Astrocyte (in vitro differentiated cells and primary cell): Measurements from ENCODE around the gene MUC5AC. TPM values are rescaled to one million over a fixed set of nuclear protein-coding genes. Genes with fewer than 3 reads are reported as not detected.
"Not testable (repeated sequence)": the region's sequence is repeated elsewhere in the genome, so short reads cannot be mapped to it uniquely, and the experiment has no call there.

Experiments
- DNase-seq: peaks from one replicate; pipeline ENCODE4 v3.0.0-alpha.2; 2010; ENCODE audit warnings: low read depth
- FAIRE-seq: peaks from 2 replicates; lab custom pipeline; 2011; peaks lifted over from hg19 to GRCh38; lab: Jason Lieb, UNC
- H2AFZ ChIP-seq: 2 replicates; pipeline ENCODE4 v1.6.0; 2012; ENCODE audit warnings: low read depth, low read length, inconsistent platforms
- H3K27ac ChIP-seq: 2 replicates; pipeline ENCODE4 v1.5.1; 2011; ENCODE audit warnings: low read depth, low read length, inconsistent platforms
- H3K27me3 ChIP-seq: 2 replicates; pipeline ENCODE4 v1.6.0; 2011; ENCODE audit warnings: low read length, inconsistent platforms; ENCODE audit not compliant: insufficient read depth
- H3K36me3 ChIP-seq: 2 replicates; pipeline ENCODE4 v1.5.1; 2011; ENCODE audit warnings: low read length, inconsistent platforms; ENCODE audit not compliant: insufficient read depth
- H3K4me1 ChIP-seq: 2 replicates; pipeline ENCODE4 v1.5.1; 2011; ENCODE audit warnings: low read length, inconsistent platforms; ENCODE audit not compliant: insufficient read depth
- H3K4me2 ChIP-seq: 2 replicates; pipeline ENCODE4 v1.6.0; 2012; ENCODE audit warnings: low read length, inconsistent platforms
- H3K4me3 ChIP-seq: 2 replicates; pipeline ENCODE4 v1.5.1; 2011; ENCODE audit warnings: low read depth, mild to moderate bottlenecking, low read length, inconsistent platforms; ENCODE audit not compliant: insufficient read depth
- H3K79me2 ChIP-seq: 2 replicates; pipeline ENCODE4 v1.6.0; 2012; ENCODE audit warnings: mild to moderate bottlenecking, low read length, inconsistent platforms; ENCODE audit not compliant: insufficient read depth
- H3K9ac ChIP-seq: 2 replicates; pipeline ENCODE4 v1.6.0; 2012; ENCODE audit warnings: mild to moderate bottlenecking, low read length, inconsistent platforms
- H3K9me3 ChIP-seq: 2 replicates; pipeline ENCODE4 v1.5.1; 2012; ENCODE audit warnings: low read depth, mild to moderate bottlenecking, low read length, inconsistent platforms; ENCODE audit not compliant: insufficient read depth
- H4K20me1 ChIP-seq: 2 replicates; pipeline ENCODE4 v1.6.0; 2012; ENCODE audit warnings: low read length, inconsistent platforms; ENCODE audit not compliant: insufficient read depth
- H3K27ac Mint-ChIP-seq: one replicate; pipeline ENCODE4 v1.8.0; 2021; ENCODE audit warnings: mild to moderate bottlenecking, mixed read lengths; ENCODE audit not compliant: unreplicated experiment
- H3K27me3 Mint-ChIP-seq: one replicate; pipeline ENCODE4 v1.8.0; 2021; ENCODE audit warnings: low read depth, mixed read lengths; ENCODE audit not compliant: unreplicated experiment
- H3K36me3 Mint-ChIP-seq: one replicate; pipeline ENCODE4 v1.8.0; 2021; ENCODE audit warnings: low read depth, mixed read lengths; ENCODE audit not compliant: unreplicated experiment
- H3K4me1 Mint-ChIP-seq: one replicate; pipeline ENCODE4 v1.8.0; 2021; ENCODE audit warnings: low read depth, mixed read lengths; ENCODE audit not compliant: unreplicated experiment
- H3K4me3 Mint-ChIP-seq: one replicate; pipeline ENCODE4 v1.8.0; 2021; ENCODE audit warnings: mild to moderate bottlenecking, moderate library complexity, mixed read lengths; ENCODE audit not compliant: unreplicated experiment
- H3K9me3 Mint-ChIP-seq: one replicate; pipeline ENCODE4 v1.8.0; 2021; ENCODE audit warnings: mild to moderate bottlenecking, mixed read lengths; ENCODE audit not compliant: unreplicated experiment
- total RNA-seq: library from RNA; stranded (reverse); gene quantifications from 2 replicates; pipeline ENCODE4 v1.2.1, GENCODE V29; 2021

The MUC5AC gene
- total RNA-seq, 1 donor from 2014 or later, result not detected

- H3K9me3 ChIP-seq, FAIRE-seq, H3K79me2 ChIP-seq, H3K36me3 ChIP-seq, H2AFZ ChIP-seq, DNase-seq, H3K4me3 ChIP-seq, H3K4me1 ChIP-seq, H3K9ac ChIP-seq, H3K27me3 ChIP-seq, H3K4me3 Mint-ChIP-seq, H3K27me3 Mint-ChIP-seq, H3K27ac ChIP-seq, H3K4me1 Mint-ChIP-seq, H4K20me1 ChIP-seq, H3K36me3 Mint-ChIP-seq, H3K27ac Mint-ChIP-seq, H3K4me2 ChIP-seq: not testable (repeated sequence)
- H3K9me3 Mint-ChIP-seq, result peaks cover 14% of the 10 kb centered on the region
Observed at GRCh38 chr11:1243521-1243920, 85.8 kb downstream of the MUC5AC start.

- not testable (repeated sequence) for H3K27me3 ChIP-seq, H3K36me3 Mint-ChIP-seq, H3K9me3 ChIP-seq, H3K27ac Mint-ChIP-seq, H4K20me1 ChIP-seq, H3K79me2 ChIP-seq, H2AFZ ChIP-seq, H3K27me3 Mint-ChIP-seq, H3K4me2 ChIP-seq, H3K36me3 ChIP-seq, DNase-seq, H3K4me3 Mint-ChIP-seq, H3K27ac ChIP-seq, H3K4me1 ChIP-seq, H3K4me3 ChIP-seq, FAIRE-seq, H3K4me1 Mint-ChIP-seq, H3K9ac ChIP-seq
- H3K9me3 Mint-ChIP-seq, result peaks cover 14% of the 10 kb centered on the region
Observed at GRCh38 chr11:1244557-1244956, 86.8 kb downstream of the MUC5AC start.

- H4K20me1 ChIP-seq, H3K27ac Mint-ChIP-seq, H3K27me3 ChIP-seq, H3K36me3 Mint-ChIP-seq, H3K4me3 ChIP-seq, H3K4me3 Mint-ChIP-seq, H2AFZ ChIP-seq, H3K4me1 Mint-ChIP-seq, H3K4me1 ChIP-seq, DNase-seq, H3K27me3 Mint-ChIP-seq, FAIRE-seq, H3K9ac ChIP-seq, H3K9me3 ChIP-seq, H3K36me3 ChIP-seq, H3K79me2 ChIP-seq, H3K27ac ChIP-seq, H3K4me2 ChIP-seq: not testable (repeated sequence)
- H3K9me3 Mint-ChIP-seq, result peaks cover 14% of the 10 kb centered on the region
Observed at GRCh38 chr11:1245717-1246116, 88.0 kb downstream of the MUC5AC start.

GRCh38 chr11:1246301-1246700, 88.5 kb downstream of the MUC5AC start:
- H3K27me3 Mint-ChIP-seq, H3K36me3 ChIP-seq, H3K9me3 ChIP-seq, H3K36me3 Mint-ChIP-seq, FAIRE-seq, H3K4me3 ChIP-seq, H3K4me3 Mint-ChIP-seq, DNase-seq, H3K4me2 ChIP-seq, H3K4me1 ChIP-seq, H3K79me2 ChIP-seq, H4K20me1 ChIP-seq, H3K9ac ChIP-seq, H3K27ac Mint-ChIP-seq, H3K27ac ChIP-seq, H2AFZ ChIP-seq, H3K27me3 ChIP-seq, H3K4me1 Mint-ChIP-seq: not testable (repeated sequence)
- H3K9me3 Mint-ChIP-seq, result peaks cover 19% of the 10 kb centered on the region

- not testable (repeated sequence) for H3K27me3 ChIP-seq, H4K20me1 ChIP-seq, H3K4me3 ChIP-seq, H3K36me3 ChIP-seq, H3K4me1 ChIP-seq, H3K4me1 Mint-ChIP-seq, H3K4me3 Mint-ChIP-seq, FAIRE-seq, H3K9me3 ChIP-seq, H3K27ac ChIP-seq, H3K27ac Mint-ChIP-seq, H3K79me2 ChIP-seq, H2AFZ ChIP-seq, H3K36me3 Mint-ChIP-seq, H3K27me3 Mint-ChIP-seq, DNase-seq, H3K9ac ChIP-seq, H3K4me2 ChIP-seq
- peaks cover 17% of the 10 kb centered on the region for H3K9me3 Mint-ChIP-seq
Observed at GRCh38 chr11:1247026-1247425, 89.3 kb downstream of the MUC5AC start.

GRCh38 chr11:1248951-1249350, 91.2 kb downstream of the MUC5AC start:
- not testable (repeated sequence) for H3K9ac ChIP-seq, H3K4me3 Mint-ChIP-seq, FAIRE-seq, H2AFZ ChIP-seq, H3K36me3 Mint-ChIP-seq, H3K9me3 ChIP-seq, H3K27ac Mint-ChIP-seq, H3K4me2 ChIP-seq, H3K4me1 Mint-ChIP-seq, H3K4me3 ChIP-seq, H3K4me1 ChIP-seq, H3K27ac ChIP-seq, H3K27me3 Mint-ChIP-seq, H4K20me1 ChIP-seq, H3K36me3 ChIP-seq, DNase-seq, H3K27me3 ChIP-seq, H3K79me2 ChIP-seq
- H3K9me3 Mint-ChIP-seq, result peaks cover 17% of the 10 kb centered on the region
